NB4 (cell line): ENCODE measurements around the gene ITPR3.

ENCODE experiments used
- DNase-seq: peaks from one replicate; pipeline ENCODE4 v3.0.0; 2010; ENCODE audit warnings: low read depth
- H3K4me3 ChIP-seq: one replicate; pipeline ENCODE4 v1.5.1; 2011; ENCODE audit warnings: mild to moderate bottlenecking, low read depth, low read length, moderate library complexity
- MYC ChIP-seq: IDR thresholded peaks from 2 replicates; pipeline ENCODE4 v1.6.1; 2011; ENCODE audit warnings: low read depth, low read length
- POLR2A ChIP-seq: IDR thresholded peaks from 2 replicates; pipeline ENCODE4 v1.6.1; 2011; ENCODE audit warnings: mild to moderate bottlenecking; ENCODE audit not compliant: insufficient read length; ENCODE audit errors: extremely low read depth
- TF ChIP-seq, protein P1 (sequence below): IDR thresholded peaks from one replicate; pipeline ENCODE4 v1.5.1; 2012; ENCODE audit warnings: low read depth, low read length
- TF ChIP-seq, protein P2 (sequence below): IDR thresholded peaks from 2 replicates; pipeline ENCODE4 v1.6.1; 2011; ENCODE audit warnings: low read depth, low read length

ITPR3 gene

DNA sequence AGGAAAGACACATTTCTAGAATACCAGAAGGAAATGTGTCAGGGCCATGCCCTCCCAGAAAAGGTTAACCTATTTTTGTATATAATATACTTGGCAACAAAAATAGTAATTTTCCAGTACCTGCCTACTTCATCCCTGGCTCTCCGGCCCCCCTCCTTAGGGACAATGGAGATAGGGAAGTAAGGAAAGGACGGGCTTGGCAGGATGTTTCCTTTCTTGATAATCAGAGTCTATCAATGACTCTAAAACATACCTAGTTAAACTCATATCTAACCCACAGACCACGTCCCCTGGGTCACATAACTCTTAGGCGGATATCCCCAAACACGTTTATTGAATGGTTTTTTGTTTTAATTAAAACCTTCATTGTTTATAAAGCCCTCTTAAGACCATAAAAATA lies 78.6 kb downstream of the ITPR3 start:
- no peak overlapping the region for H3K4me3 ChIP-seq
- DNase-seq: no peak
- no peak for TF ChIP-seq POLR2A
- no peak for TF ChIP-seq MYC
- TF ChIP-seq, protein P1, sequence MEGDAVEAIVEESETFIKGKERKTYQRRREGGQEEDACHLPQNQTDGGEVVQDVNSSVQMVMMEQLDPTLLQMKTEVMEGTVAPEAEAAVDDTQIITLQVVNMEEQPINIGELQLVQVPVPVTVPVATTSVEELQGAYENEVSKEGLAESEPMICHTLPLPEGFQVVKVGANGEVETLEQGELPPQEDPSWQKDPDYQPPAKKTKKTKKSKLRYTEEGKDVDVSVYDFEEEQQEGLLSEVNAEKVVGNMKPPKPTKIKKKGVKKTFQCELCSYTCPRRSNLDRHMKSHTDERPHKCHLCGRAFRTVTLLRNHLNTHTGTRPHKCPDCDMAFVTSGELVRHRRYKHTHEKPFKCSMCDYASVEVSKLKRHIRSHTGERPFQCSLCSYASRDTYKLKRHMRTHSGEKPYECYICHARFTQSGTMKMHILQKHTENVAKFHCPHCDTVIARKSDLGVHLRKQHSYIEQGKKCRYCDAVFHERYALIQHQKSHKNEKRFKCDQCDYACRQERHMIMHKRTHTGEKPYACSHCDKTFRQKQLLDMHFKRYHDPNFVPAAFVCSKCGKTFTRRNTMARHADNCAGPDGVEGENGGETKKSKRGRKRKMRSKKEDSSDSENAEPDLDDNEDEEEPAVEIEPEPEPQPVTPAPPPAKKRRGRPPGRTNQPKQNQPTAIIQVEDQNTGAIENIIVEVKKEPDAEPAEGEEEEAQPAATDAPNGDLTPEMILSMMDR: no peak
- TF ChIP-seq, protein P2, sequence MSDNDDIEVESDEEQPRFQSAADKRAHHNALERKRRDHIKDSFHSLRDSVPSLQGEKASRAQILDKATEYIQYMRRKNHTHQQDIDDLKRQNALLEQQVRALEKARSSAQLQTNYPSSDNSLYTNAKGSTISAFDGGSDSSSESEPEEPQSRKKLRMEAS: no peak

DNA sequence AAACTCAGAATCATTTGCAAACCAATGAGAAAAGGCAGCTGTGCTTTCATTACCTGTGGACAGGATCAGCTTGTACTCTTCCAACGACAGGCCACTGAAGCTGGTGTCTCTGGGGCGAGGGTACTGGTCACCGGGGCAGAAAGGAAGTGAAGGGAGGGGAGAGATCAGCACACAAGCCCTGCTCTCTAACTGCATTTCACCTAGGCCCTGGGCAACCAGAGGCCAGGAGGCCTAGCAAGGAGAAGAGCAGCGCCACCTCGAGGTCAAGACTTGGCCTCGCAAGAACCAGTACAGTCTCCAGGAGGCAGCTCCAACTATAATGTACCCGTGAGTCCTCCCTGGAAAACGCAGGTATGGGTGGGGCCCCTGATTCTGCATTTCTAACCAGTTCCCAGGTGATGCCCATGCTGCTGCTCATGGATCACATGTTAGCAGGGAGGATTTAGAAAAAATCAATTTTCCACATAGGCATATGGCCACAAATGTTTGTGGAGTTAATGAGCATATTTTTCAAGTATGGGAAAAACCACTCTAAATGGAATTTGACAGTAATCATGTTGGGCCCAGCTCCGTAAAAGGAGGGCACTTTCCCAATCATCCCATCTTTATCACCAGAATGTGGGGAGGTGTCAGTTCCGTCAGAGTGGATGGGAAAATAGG lies 79.4 kb downstream of the ITPR3 start:
- peak; percentile 72 for DNase-seq
- TF ChIP-seq, protein P2: no peak
- TF ChIP-seq POLR2A: no peak
- TF ChIP-seq, protein P1: peak; percentile 77
- no peak for TF ChIP-seq MYC
- H3K4me3 ChIP-seq: no peak overlapping the region

DNA sequence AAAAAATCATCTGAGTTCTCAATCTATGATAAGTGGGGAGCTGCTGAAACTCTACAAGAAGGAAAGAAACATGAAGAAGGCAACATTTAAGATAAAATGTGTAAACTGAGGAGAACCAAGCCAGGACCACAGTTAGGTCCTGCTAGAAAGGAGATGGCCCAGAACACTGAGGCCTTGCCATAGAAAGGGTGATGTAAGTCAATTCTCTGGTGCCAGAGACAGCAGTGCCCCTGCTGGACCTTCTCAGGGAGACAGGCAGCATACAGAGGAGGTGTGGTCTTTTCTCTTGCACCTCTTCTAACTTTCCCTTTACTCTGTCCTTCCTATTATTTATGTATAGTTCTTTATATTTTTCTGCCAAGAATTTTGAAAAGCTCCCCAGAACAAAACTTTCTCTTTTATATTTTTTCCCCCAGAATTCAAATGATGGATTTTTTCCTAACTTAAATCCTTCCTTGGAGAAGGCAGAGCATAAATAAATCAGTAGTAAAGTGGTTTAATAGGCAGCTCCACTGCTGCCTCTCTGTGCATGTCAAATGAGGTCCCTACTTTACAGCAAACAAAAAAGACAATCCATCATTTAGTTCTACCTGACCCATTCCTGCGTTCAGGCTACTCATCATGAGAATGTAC lies 81.3 kb downstream of the ITPR3 start:
- H3K4me3 ChIP-seq: no peak overlapping the region
- peak; percentile 59 for DNase-seq
- TF ChIP-seq, protein P2: no peak
- TF ChIP-seq, protein P1: peak; percentile 66

DNA sequence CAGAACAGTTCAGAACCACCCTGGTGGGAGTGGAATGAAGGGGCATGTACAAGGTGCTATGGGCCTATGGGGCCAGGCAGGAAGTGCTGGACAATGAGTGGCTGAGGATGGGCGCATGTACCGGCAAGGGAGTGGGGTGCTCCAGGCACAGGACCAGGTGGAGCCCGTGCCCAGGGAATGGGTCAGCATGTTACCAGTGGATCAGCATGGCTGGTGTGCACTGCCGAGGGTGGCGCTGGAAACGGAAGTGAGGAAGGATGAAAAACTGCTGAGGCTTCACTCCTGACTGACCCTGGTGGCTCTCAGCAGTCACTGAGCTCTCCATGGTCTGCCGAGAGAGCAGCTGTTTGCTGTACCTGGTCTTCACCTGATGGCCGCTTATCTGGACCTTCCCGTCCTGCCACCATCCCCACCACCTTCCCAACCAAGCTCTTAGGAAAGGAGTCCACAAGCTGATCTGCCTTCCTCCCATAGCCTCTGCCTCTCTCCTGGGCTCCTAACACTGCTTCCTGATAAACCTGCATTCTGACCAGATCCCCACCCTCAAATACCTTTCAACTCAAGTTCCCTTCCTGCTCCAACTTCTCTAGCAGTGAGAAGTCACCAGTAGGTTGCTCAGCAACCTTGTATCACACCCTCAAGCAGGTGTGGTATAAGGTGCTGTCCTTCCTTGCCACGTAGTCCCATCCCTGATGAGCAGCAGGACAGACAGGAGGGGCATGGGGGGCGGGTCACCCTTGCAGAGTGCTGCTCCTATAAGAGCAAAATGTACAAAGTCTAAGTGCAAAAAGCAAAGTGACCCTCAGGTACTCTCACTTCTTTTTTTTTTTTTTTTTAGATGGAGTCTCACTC lies 83.3 kb downstream of the ITPR3 start:
- H3K4me3 ChIP-seq: no peak overlapping the region
- DNase-seq: no peak
- TF ChIP-seq, protein P1: no peak
- TF ChIP-seq POLR2A (no peak), MYC (no peak)
- TF ChIP-seq, protein P2: no peak

DNA sequence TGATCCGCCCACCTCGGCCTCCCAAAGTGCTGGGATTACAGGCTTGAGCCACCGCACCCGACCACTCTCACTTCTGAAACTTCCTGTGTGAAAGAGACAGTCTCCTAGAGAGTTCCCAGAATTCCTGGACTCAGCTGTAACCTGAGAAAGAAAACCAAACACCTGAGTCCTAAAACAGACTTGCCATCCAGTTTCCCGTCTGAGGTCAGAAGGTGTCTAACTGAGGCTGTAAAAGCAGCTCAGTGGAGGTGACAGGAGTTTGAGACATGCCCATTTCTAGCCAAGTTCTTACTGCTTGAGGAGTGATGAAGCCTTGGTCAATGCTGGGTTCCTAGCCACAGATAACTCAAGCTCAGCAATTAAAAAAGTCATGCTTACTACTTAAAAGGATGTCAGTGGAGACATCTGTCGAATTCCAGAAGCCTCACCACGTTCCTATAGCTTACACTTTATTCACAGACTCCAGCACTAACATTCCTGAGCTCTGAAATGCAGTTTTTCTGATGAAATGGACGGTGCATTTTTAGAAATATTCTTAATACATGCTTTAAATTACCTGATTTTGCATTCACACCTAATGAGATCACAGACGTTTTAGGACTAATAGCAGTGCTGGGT lies 84.3 kb downstream of the ITPR3 start:
- no peak overlapping the region for H3K4me3 ChIP-seq
- TF ChIP-seq, protein P1: no peak
- TF ChIP-seq, protein P2: no peak
- TF ChIP-seq POLR2A (no peak), MYC (no peak)
- no peak for DNase-seq
